Measurements from ENCODE around the gene SGTA.

The SGTA gene

DNA sequence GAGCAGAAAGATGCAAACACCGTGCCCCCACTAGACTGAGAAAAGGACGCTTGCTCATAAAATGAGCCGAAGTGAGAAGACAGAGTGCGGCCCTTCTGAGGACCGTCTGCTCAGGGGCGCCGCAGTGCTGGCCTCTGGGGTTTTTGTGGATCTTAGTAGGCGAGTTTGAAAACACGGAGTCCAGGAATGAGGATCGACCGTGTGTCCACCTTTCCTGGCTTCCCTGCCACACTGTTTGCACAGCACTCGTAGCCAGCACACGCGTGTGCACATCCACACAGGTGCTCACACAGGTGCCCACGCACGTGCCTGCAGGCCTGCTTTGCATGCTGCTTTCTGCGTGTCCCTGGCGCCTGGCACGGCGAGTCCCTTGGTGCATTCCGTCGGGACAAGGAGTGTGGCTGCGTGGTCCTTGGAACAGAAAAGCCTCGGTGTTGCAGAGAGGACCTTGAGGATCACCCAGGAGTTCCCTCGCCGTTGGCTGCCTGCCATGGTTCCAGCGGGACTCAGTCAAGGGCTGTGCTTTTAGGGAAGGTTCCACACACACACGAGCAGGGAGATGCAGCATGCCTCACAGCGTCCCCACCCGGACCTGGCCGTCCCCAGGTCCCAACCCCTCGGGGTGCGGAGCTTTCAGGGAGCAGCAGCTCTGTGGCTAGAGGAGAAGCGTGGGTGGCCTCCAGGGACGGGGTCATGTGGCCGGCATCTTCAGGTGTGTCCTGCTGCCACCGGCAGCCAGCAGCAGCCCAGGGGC, 26.5 kb upstream of the SGTA start:
- DNase-seq, result no peak

DNA sequence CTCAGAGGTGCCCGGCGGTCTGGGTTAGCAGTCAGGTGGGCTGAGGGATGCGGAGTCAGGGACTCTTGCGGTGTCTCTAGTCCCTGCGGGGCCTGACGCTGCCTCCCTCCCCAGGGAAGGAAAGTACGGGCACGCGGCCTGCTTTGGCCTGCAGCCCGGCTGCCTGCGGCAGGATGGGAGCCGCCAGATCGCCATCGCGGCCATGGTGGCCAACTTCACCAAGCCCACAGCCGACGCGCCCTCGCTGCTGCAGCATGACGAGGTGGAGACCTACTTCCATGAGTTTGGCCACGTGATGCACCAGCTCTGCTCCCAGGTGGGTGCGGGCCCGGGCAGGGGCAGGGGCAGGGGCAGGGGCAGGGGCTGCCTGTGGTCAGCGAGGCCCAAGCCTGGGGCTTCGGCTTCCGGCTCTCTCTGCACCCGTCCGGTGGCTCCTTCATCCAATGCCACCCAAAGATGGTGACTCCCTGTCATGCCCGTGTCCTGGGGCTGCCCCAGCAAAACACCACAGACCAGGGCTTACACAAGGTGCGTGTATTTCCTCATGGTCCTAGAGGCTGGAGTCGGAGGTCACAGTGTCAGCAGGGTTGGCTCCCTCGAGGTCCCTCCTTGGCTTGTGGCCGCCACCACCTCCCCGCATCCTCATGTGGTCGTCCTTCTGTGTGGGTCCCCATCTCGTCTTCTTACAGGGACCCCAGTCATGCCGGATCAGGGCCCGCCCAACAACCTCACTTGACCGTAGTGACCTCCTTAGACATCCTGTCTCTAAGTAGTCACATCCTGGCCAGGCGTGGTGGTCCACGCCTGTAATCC, 25.3 kb upstream of the SGTA start:
- DNase-seq, result no peak

DNA sequence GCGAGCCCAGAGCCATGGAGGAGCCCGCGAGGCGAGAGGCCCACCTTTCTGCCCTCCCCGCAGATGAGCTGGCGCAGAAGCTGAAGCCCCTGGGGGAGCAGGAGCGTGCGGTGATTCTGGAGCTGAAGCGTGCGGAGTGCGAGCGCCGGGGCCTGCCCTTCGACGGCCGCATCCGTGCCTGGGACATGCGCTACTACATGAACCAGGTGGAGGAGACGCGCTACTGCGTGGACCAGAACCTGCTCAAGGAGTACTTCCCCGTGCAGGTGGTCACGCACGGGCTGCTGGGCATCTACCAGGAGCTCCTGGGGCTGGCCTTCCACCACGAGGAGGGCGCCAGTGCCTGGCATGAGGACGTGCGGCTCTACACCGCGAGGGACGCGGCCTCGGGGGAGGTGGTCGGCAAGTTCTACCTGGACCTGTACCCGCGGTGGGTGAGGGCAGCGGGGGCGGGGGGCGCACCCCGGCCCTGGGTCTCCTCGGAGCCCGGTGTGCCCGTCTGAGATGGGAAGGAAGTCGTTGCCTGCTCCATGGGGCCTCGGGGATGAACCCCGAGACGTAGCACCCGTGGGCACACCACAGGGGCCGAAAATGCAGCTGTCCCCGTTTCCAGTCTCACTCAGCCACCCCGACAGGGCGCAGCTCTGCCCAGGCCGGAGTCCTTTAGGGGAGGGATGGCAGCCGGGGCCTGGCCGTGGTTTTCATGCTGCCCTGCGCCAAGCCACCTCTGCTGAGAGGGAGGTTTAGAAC, 24.5 kb upstream of the SGTA start:
- no peak for DNase-seq

DNA sequence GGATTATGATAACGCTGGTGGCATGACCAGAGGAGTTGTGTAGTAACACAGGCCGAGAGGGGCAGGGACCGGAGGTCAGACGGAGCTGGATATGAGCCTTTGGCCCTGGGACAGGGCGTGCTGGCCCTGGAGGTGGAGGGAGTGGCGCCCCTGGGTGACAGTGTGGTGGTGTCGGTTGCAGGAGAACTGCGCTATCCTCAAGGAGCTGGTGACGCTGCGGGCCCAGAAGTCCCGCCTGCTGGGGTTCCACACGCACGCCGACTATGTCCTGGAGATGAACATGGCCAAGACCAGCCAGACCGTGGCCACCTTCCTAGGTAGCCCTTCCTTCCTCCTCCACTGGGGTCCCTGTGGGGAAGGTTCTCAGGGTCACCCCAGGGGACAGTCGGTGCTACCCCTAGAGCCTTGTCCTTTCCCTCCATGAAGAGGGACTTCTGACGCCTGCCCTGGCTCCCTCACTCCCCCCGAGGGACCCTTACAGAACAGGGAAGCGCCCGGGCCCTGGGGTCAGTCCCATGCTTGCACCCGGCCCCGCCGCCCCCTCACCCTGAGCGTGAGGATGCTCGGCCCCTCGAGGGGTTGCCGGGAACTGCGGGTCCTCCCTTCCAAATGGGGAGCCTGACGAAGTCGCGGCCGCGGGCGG, 23.8 kb upstream of the SGTA start:
- no peak for DNase-seq

DNA sequence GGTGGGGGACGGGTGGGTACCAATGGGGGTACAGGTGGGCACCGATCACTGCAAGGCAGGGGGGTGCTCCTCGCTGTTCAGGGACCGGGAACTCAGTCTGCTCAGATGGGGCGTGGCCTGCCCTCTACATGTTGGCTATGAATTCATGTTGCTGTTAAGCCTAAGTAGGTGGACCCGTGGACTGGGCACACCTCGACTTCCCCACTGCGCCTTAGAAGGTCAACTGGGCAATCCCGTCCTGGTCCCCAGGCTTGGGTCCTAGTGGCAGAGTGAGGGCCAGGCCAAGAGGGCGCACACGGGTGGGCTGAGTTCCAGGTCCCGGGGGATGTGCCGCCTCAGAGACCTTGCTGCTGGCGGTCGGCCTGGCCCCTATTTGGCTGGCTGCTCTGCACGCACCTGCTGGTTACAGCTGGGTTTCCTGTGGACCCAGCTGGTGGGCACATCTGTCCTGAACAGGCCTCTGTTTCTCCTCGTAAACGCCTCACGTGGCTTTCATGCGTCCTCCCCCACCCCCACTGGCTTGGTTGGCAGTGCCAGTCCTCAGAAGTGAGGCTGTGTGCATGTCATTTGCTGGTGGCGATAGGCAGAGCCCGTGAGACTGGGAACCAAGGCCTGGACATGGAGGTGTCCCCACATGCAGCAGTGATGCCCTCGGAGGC, 23.0 kb upstream of the SGTA start:
- DNase-seq, result no peak

DNA sequence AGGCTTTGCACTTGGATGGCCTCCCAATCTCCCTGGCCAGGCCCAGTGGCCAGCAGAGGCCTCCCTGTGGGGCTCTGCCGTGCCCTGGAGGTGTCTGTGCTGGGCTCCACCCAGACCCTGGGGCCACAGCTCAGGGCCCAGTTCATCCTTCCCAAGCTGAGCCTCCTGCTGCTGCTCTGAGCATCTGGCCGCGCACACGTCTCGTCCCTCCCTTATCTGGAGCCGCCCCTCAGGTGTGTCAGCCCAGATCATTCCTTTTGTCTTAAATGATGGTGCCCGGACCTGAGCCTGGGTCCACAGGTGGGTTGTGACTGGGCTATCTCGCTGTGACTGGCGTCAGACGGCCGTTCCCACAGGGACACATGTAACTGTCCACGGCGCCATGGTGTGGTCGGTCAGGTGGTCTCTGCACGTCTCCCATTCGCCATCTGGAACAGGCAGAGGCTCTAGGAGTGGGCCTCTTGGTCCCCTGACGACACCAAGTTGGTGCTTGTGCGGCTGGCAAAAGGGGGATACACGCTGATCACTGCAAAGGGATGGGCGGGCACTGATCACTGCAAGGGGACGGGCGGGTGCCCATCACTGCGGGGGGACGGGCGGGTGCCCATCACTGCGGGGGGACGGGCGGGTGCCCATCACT, 22.3 kb upstream of the SGTA start:
- DNase-seq, result no peak

DNA sequence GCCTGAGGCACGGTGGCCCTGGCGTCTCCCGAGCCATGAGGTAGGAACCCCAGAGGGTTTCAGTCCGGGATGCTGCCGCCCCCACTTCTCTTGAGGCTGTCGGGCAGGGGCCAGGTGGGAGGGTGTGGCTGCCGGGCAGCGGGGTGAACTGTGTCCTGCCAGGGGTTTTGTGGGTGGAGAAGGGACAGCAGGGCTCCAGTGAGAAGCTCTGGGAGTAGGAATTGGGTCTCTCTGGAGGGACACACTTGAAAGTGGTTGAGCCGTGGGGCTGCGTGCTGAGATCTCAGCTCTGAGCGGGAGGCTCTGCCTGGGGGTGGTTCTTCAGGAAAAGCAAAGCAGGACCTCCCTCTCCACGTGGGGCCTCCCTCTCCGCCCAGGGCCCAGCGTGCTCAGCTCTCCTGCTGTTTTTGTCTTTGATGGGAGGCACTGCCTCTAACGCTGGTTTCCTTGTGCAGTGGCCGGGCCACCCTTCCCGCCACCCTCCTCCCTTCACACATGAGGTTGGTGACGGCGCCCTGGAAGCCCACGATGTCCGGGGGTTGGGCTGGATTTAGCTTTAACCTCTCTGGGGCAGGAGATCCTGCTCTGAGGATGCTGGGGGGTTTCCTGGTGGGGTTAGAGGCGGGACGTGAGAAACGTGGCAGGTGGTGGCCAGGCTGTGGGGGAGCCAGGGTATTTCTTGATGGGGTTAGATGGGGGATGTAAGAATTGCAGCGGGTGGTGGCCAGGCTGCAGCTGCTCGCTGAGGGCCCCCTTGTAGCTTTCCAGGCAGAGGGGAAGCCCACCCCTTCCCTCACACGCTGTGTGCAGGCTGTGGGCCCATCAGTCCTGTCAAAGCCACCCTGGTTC, 21.3 kb upstream of the SGTA start:
- no peak for DNase-seq

DNA sequence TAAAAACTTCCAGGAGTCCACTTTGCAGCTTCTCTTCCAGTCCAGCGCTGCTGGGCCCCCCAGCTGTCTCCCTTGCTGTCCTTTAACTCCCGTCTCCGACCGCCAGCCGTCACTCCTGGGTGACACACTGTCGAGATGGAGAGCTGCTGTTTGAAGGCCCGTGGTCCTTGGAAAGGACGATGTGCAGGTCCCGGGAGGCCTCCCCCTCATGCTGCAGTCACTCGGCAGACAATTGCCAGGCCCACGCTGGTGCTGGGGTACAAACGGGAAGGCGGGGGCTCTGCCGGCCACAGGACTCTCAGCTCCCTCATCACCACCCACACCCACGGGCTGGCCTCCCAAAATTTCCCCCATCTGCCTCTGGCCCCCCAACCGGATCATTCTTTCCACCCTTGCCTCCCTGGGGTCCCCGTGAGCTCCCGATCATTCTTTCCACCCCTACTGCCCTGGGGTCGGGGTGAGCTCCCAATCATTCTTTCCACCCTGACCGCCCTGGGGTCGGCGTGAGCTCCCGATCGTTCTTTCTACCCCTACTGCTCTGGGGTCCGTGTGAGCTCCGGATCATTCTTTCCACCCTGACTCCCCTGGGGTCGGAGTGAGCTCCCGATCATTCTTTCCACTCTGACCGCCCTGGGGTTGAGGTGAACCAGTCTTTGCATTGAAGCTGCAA, 20.5 kb upstream of the SGTA start:
- DNase-seq, result no peak

DNA sequence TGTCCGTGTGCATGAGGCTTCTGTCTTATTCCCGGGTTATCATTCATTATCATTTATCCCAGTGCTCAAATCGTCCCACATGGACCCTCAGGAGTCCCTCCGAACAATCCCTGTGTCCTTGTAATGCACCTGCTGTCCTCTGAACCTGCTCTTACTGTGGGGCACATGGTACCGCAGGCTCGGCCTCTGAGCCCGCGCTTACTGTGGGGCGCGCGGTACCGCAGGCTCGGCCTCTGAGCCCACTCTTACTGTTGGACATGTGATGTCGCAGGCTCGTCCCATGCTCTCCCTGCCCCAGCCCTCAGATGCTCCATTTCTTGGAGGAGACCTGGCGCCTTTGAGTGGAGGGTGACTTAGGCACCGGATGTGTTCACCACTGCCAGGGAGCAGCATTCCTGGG, 19.8 kb upstream of the SGTA start:
- no peak for DNase-seq

DNA sequence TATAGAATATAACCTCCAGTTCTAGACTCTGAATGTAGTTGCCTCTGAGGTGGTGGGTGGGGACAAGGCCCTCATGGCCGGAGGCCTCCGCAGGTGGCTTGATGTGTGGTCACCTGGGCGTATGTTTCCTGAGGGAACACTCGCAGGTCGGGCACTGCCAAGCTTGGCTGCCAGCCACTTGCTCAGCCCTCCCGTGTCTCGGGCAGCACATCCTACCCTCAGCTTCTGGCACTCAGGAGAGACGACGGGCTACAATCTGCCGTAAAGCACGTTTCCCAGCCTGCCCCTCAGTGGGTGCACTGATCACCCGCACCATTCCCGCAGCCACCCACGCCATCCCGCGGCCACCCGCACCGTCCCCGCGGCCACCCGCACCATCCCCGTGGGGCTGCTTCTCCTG, 17.4 kb upstream of the SGTA start:
- DNase-seq, result no peak

DNA sequence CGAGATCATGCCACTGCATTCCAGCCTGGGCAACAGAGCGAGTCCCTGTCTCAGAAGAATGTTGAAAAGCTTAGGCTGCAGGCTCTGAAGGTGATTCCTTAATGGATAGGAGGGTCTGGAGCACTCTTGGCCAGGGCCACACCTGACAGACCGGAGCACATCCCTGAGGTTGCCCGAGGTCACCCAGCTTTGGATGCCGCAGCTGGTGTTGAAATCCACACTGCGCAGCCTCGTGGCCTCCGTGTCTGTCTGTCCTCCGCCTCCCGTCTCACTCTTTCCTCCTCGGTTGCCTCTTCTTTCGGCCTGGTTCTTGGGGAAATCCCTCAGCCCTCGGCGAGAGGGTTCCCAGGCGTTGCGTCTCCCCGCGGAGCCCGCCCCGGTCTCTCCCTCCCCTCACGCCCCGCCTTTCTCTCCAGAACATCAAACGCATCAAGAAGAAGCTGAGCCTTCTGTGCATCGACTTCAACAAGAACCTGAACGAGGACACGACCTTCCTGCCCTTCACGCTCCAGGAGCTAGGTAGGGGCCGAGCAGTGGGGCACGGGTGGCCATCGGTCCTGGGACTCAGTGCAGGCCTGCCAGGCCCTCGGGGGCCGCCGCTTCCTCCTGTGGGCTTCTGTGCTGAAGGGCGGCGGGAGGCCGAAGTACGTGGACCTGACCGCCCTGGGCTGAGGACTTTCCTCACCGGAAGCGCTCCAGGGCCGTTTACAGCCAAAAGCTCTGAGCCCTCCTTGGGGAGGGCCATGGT, 16.4 kb upstream of the SGTA start:
- DNase-seq, result no peak

DNA sequence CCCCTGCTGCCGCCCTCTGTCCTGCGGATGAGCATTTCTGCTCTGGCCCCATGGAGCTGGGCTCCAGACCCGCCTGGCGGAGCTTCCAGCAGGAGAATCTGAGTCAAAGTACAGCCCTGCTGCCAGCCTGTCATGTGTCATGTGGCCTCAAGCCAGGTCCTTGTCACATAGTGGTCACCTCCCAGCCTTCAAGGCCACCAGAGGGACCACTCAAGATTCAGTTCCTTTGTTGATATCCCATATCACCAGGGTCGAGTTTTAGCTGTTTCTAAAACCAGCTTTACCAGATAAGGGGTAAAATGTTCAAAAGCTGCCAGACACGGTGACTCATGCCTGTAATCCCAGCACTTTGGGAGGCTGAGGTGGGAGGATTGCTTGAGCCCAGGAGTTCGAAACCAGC, 15.7 kb upstream of the SGTA start:
- DNase-seq, result no peak

DNA sequence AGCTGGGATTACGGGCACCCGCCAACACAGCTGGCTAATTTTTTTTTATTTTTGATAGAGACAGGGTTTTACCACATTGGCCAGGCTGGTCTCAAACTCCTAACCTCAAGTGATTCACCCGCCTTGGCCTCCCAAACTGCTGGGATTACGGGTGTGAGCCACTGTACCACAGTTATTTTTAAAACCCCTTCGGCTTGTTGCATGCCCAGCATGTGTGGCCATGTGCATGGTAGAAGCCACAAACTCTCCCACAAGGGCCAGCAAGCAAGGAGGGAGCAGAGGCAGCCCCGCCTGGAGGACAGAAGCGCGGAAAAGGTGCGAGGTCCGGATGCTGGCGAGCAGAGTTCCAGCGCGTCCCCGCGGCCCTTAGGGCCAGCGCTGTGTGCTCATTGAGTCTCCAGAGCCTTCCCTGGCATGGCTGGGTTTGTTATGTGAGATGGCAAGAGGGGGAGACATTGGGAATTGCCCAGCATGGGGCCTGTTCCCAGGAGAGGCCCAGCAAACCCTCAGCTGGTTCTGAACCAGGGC, 15.1 kb upstream of the SGTA start:
- no peak for DNase-seq

DNA sequence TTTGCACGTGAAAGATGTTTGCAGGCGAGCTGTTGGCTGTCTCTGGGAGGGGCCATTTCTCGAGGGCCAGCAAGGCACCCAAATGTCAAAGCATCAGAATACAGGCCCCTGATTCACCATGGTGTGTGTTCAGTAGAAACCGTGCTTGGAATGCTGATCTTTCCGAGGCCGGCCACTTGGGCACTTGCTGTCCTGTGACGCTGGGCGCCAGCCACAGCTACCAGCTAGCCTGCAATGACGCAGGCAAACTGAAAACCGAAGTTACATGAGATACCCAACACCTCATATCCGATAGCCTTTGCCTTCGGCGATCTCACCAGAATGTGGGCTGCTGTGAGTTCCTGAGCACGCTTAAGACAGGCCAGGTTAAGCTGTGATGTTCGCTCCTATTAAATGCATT, 14.2 kb upstream of the SGTA start:
- no peak for DNase-seq

DNA sequence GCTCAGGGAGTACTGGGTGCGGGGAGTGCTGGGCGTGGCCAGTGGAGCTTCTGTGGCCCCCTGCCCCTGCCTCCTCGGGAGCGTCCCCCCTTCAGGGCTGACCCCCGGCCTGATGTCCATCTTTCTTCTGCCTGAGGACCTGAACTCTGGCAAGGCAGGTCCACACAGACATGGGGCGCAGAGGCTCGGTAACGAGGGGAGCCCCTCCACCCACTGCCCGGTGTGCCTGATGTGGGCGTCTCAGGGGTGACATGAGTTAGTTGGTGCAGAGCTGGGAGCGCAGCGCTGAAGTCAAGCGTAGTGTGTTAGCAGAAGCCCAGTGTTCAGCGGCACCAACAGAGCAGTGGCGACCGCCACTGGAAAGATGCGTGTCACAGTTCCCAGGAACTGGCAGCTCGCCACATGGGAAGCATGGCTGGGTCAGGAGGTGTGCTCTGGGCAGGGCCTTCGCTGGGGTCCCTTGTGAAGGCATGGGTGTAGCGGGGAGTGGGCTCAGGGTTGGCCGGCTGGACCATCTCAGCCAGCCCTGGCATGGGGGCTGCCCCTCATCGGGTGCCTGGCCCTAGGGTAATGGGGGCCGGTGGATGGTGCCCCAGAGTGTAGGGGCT, 13.7 kb upstream of the SGTA start:
- DNase-seq, result no peak

DNA sequence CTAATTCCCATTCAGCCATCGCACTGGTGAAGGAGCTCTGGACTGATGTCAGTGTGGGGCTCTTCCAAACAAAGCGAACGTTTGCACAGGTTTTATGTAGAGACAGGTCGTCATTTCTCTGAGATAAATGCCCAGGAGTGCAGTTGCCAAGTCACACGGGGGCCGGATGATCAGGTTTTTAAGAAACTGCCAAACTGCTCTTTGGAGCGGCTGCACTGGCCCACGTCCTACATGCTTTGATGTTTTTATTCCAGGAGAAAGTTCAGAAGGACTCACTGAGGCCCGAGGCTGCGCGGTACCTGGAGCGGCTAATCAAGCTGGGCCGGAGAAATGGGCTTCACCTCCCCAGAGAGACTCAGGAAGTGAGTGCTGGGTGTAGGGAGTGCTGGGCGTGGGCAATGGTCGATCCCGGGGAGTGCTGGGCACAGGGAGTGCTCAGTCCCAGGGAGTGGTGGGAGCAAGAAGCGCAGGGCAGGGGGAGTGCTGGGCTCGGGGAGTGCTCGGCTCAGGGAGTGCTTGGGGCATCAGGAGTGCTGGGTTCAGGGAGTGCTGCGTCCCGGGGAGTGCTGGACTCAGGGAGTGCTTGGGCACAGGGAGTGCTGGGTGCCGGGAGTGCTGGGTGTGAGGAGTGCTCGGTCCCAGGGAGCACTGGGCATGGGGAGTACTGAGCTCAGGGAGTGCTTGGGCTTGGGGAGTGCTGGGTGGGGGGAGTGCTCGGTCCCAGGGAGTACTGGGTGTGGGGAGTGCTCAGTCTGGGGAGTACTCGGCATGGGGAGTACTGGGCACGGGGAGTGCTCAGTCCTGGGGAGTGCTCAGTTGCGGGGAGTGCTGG, 13.0 kb upstream of the SGTA start:
- no peak for DNase-seq

DNA sequence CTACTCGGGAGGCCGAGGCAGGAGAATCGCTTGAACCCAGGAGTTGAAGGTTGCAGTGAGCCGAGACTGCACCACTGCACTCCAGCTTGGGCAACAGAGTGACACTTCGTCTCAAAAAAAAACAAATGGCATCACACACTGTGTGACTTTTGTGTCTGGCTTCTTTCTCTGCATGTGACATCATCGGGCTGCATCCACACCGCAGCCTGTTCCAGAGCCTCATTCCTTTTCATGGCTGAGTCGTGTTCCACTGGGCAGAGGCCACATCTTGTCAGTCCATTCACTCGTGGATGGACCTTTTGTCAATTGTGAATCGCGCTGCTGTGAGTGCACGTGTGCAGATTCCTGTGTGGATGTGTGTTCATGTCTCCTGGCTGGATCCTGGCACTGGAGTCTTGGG, 10.5 kb upstream of the SGTA start:
- no peak for DNase-seq

DNA sequence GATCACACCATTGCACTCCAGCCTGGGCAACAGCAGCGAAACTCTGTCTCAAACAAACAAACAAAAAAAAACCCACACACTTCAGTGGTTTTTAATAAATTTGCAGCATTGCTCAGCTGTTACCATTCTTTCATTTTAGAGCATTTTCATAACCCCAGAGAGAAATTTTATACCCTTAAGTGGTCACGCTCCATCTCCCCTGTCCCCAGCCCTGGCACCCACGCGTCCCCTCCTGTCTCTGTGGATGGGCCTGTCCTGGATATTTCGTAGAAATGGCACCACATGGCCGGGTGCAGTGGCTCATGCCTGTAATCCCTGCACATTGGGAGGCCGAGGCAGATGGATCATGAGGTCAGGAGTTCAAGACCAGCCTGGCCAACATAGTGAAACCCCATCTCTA, 10.1 kb upstream of the SGTA start:
- no peak for DNase-seq
